Psoas muscle (tissue), 8 donors: ENCODE results near the gene NLRC5. TPM values are rescaled to one million over a fixed set of nuclear protein-coding genes. Genes with fewer than 3 reads are reported as not detected.
A peak's percentile ranks its signal among the peaks of the same experiment; 100 is the strongest.
"Not testable (repeated sequence)": the region's sequence is repeated elsewhere in the genome, so short reads cannot be mapped to it uniquely, and the experiment has no call there.

Experiments used
- ATAC-seq, 4 donors: fragments of 200-7000 bp; cut with Tn5 transposase; one replicate each; pipeline ENCODE4 v1.9.1; 2020; ENCODE audit warnings: moderate library complexity in 3 of 4, mild to moderate bottlenecking in 2 of 4
- DNase-seq, 2 donors: peaks; one replicate each; pipeline ENCODE4 v3.0.0-alpha.2; 2020
- H3K27ac ChIP-seq: fragments of 200-600 bp; one replicate; pipeline ENCODE4 v1.8.0; 2022
- H3K27me3 ChIP-seq, 3 donors: fragments of 200-600 bp in 1 of 3; one replicate each; pipeline versions ENCODE4 v1.6.1 to v1.8.0; 2013 to 2022; ENCODE audit warnings: low read length in 2 of 3, mild to moderate bottlenecking in 2 of 3, moderate library complexity in 1 of 3; ENCODE audit not compliant: insufficient read depth in 3 of 3
- H3K36me3 ChIP-seq, 2 donors: fragments of 200-600 bp in 1 of 2; one replicate each; pipeline versions ENCODE4 v1.6.1 to v1.8.0; 2013 to 2022; ENCODE audit warnings: low read depth in 1 of 2, mild to moderate bottlenecking in 1 of 2, moderate library complexity in 1 of 2; ENCODE audit not compliant: insufficient read depth in 1 of 2
- H3K4me1 ChIP-seq: fragments of 200-600 bp; one replicate; pipeline ENCODE4 v1.8.0; 2022
- H3K4me3 ChIP-seq: fragments of 200-600 bp; one replicate; pipeline ENCODE4 v1.8.0; 2022; ENCODE audit warnings: mild to moderate bottlenecking
- H3K9me3 ChIP-seq: fragments of 200-600 bp; one replicate; pipeline ENCODE4 v1.8.0; 2022
- WGBS, 3 donors: extraction: QIAGEN DNeasy Blood & Tissue Kit; methylation state at CpG; one replicate each; pipeline versions ENCODE4 v1.1.6 to v1.1.7; 2013; 5-methylcytosine and 5-hydroxymethylcytosine counted together
- intact Hi-C, 2 donors: fragments of 100-400 bp; cut with DNase I; formaldehyde crosslinking; loops; one replicate each; pipeline versions ENCODE4 v1.11.0 to v1.14.2; 2022
- polyA plus RNA-seq, 3 donors: library from polyadenylated mRNA; stranded (reverse); fragments of 200-250 nt; gene quantifications; one replicate each; pipeline ENCODE4 v1.2.3, GENCODE V29; 2013
- total RNA-seq, 4 donors: library from RNA; stranded (reverse); fragmentation: NEBNext Ultra II Directional in 2 of 4; extraction: Animal tissue kit (Norgen Biotek cat#: 25700) in 2 of 4; gene quantifications; one replicate each; pipeline versions ENCODE4 v1.2.1 to v1.2.4, GENCODE V29; 2021 to 2023
- TF ChIP-seq, protein P1 (sequence below): fragments of 200-600 bp; IDR thresholded peaks from one replicate; pipeline ENCODE4 v1.8.0; 2022; ENCODE audit warnings: antibody characterized with exemption
- donor health status: healthy with polysubstance abuse.
- donor health status: DM: no; HTN: no; CAD: no; lungs with moderate emphysema.
- donor health status: Bipolar disorder and iron deficiency.
- donor health status: healthy.
- donor health status: DM: yes; HTN: yes; CAD: no.
- donor health status: DM: no; HTN: no; CAD: no.
- donor health status: DM: no; HTN: no; CAD: no.
- donor health status: DM: yes; HTN: yes; CAD: no.

The NLRC5 gene
- total and polyA plus RNA-seq, 7 donors: 2.3 to 13.6 (median 6.4) TPM

- peak in 2 of 4 donors; percentile 35 to 45 for ATAC-seq
These were observed 18.2 kb upstream of the NLRC5 start for GRCh38 chr16:56970934-56971767.

GRCh38 chr16:56971768-56972043 is 17.7 kb upstream of the NLRC5 start:
- TF ChIP-seq, protein P1, sequence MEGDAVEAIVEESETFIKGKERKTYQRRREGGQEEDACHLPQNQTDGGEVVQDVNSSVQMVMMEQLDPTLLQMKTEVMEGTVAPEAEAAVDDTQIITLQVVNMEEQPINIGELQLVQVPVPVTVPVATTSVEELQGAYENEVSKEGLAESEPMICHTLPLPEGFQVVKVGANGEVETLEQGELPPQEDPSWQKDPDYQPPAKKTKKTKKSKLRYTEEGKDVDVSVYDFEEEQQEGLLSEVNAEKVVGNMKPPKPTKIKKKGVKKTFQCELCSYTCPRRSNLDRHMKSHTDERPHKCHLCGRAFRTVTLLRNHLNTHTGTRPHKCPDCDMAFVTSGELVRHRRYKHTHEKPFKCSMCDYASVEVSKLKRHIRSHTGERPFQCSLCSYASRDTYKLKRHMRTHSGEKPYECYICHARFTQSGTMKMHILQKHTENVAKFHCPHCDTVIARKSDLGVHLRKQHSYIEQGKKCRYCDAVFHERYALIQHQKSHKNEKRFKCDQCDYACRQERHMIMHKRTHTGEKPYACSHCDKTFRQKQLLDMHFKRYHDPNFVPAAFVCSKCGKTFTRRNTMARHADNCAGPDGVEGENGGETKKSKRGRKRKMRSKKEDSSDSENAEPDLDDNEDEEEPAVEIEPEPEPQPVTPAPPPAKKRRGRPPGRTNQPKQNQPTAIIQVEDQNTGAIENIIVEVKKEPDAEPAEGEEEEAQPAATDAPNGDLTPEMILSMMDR: no peak

More at GRCh38 chr16:56970934-56971767, 18.2 kb upstream of the NLRC5 start:
- 29 to 43% (median 38%) methylated on average over 8 of the region's 8 CpGs for WGBS, 3 donors
- H3K4me3 ChIP-seq: no peak overlapping the region
- H3K4me1 ChIP-seq: no peaks in the 10 kb centered on the region
- DNase-seq: peak in 1 of 2 donors; percentile 30
- TF ChIP-seq, protein P1: no peak
- H3K9me3 ChIP-seq: no peaks in the 10 kb centered on the region
- no peaks in the 10 kb centered on the region for H3K36me3 ChIP-seq
- intact Hi-C loops: no loop called here
- H3K27me3 ChIP-seq: peaks cover 0 to 3% (median 0%) of the 10 kb centered on the region in 3 donors
- no peak overlapping the region for H3K27ac ChIP-seq

DNA sequence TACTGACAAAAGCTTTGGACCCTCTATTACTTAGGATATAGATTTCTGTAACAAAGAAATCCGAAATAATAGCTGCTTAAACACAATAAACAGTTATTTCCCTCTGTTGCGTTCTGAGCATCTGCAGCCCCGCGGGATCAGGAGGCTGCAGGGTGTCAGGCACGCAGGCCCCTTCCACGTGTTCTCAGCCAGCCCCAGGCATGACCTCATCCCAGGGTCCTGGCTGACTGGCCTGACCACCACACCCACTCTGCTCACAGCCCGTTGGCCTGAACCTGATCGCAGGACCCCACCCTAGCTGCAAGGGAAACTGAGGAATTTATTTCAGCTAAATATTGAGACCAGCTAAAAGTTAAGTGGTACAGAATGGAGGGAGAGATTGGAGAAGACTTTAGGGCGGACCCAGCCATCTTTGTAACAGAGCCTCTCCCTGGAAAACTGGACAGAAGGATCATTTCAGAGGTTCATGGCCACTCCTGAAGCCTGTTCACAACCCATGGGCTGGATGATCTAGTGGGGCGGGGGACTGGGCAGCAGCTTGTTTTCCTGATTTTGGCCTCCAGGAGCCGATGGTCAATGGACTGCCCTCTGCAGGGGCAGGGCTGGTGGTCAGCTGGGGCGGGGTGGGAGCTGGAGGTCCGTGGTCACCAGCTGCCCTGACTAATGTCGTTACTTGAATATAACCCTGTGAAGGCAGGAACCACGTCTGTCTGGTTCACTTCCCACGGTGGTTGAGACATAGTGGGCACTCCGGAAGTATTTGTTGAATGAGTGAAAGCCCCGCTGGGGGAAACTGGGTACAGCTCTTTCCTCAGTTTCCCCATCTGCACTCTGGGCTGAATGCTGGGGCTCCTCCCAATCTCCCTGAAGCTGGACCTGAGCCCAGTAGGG is 16.7 kb upstream of the NLRC5 start:
- no peaks in the 10 kb centered on the region for H3K4me1 ChIP-seq
- peaks cover 0 to 3% (median 0%) of the 10 kb centered on the region in 3 donors for H3K27me3 ChIP-seq
- H3K27ac ChIP-seq: no peak overlapping the region
- H3K9me3 ChIP-seq: no peaks in the 10 kb centered on the region
- H3K4me3 ChIP-seq: no peak overlapping the region
- intact Hi-C loops: no loop called here
- H3K36me3 ChIP-seq: no peaks in the 10 kb centered on the region
- DNase-seq (peak in 1 of 2 donors; percentile 34), ATAC-seq (no peak)
- TF ChIP-seq, protein P1: no peak
- WGBS, 3 donors: 64 to 70% (median 64%) methylated on average over 18 of the region's 18 CpGs

More at GRCh38 chr16:56971768-56972043, 17.7 kb upstream of the NLRC5 start:
- no peaks in the 10 kb centered on the region for H3K4me1 ChIP-seq
- DNase-seq: peak in 1 of 2 donors; percentile 12
- H3K36me3 ChIP-seq: no peaks in the 10 kb centered on the region
- intact Hi-C loops: no loop called here
- peaks cover 0 to 3% (median 0%) of the 10 kb centered on the region in 3 donors for H3K27me3 ChIP-seq
- H3K27ac ChIP-seq: no peak overlapping the region
- no peaks in the 10 kb centered on the region for H3K9me3 ChIP-seq
- H3K4me3 ChIP-seq: no peak overlapping the region
- ATAC-seq: no peak
- 88 to 95% (median 95%) methylated on average over 3 of the region's 3 CpGs for WGBS, 3 donors

GRCh38 chr16:56973294-56973689 is 16.1 kb upstream of the NLRC5 start:
- H3K27me3 ChIP-seq: peaks cover 0 to 3% (median 0%) of the 10 kb centered on the region in 3 donors
- TF ChIP-seq, protein P1: no peak
- no peak overlapping the region for H3K27ac ChIP-seq
- 75 to 82% (median 79%) methylated on average over 9 of the region's 9 CpGs for WGBS, 3 donors
- no peaks in the 10 kb centered on the region for H3K4me1 ChIP-seq
- ATAC-seq: no peak
- no peaks in the 10 kb centered on the region for H3K36me3 ChIP-seq
- no peaks in the 10 kb centered on the region for H3K9me3 ChIP-seq
- peak in 1 of 2 donors; percentile 26 for DNase-seq
- H3K4me3 ChIP-seq: no peak overlapping the region
- intact Hi-C loops: no loop called here

GRCh38 chr16:56973899-56974298 is 15.5 kb upstream of the NLRC5 start:
- DNase-seq: peak in 1 of 2 donors; percentile 1
- WGBS, 3 donors: 81 to 94% (median 84%) methylated on average over 7 of the region's 7 CpGs
- H3K27ac ChIP-seq, H3K9me3 ChIP-seq, H3K4me3 ChIP-seq, H3K27me3 ChIP-seq, H3K36me3 ChIP-seq, ATAC-seq, intact Hi-C loops, H3K4me1 ChIP-seq: not testable (repeated sequence)
